Muscle of leg (tissue), 11 donors: ENCODE data around the gene LPAR6. TPM values are rescaled to one million over a fixed set of nuclear protein-coding genes. Genes with fewer than 3 reads are reported as not detected.
A peak's percentile ranks its signal among the peaks of the same experiment; 100 is the strongest.
"Not testable (repeated sequence)": the region's sequence is repeated elsewhere in the genome, so short reads cannot be mapped to it uniquely, and the experiment has no call there.

ENCODE experiments used
- DNase-seq: peaks from one replicate; pipeline ENCODE4 v3.0.0; 2013
- H3K27ac ChIP-seq: one replicate; pipeline ENCODE4 v1.5.1; 2013; ENCODE audit warnings: mild to moderate bottlenecking, low read length, control low read depth
- H3K27me3 ChIP-seq: one replicate; pipeline ENCODE4 v1.6.1; 2013; ENCODE audit warnings: low read length; ENCODE audit not compliant: control insufficient read depth, insufficient read depth
- H3K36me3 ChIP-seq: one replicate; pipeline ENCODE4 v1.6.1; 2013; ENCODE audit warnings: low read length; ENCODE audit not compliant: control insufficient read depth, insufficient read depth
- H3K4me1 ChIP-seq: one replicate; pipeline ENCODE4 v1.6.1; 2013; ENCODE audit warnings: low read length; ENCODE audit not compliant: control insufficient read depth, insufficient read depth
- H3K4me3 ChIP-seq: one replicate; pipeline ENCODE4 v1.5.1; 2013; ENCODE audit warnings: low read length, control low read depth
- H3K9me3 ChIP-seq: replicated peaks from 2 replicates; pipeline ENCODE4 v1.6.1; 2013; ENCODE audit warnings: low read depth, low read length; ENCODE audit not compliant: control insufficient read depth
- WGBS: methylation state at CpG from one replicate; pipeline ENCODE4 v1.1.5; 2013; ENCODE audit warnings: missing lambda C conversion rate; ENCODE audit not compliant: insufficient coverage; 5-methylcytosine and 5-hydroxymethylcytosine counted together
- polyA plus RNA-seq, 8 donors: library from polyadenylated mRNA; unstranded; fragments of 120-200 nt; gene quantifications; one replicate each; pipeline versions ENCODE4 v1.2.1 to v1.2.3, GENCODE V29; 2013; ENCODE audit warnings: inconsistent platforms in 1 of 8, low replicate concordance in 1 of 8; ENCODE audit not compliant: insufficient read length in 8 of 8, insufficient read depth in 1 of 8
- total RNA-seq: library from RNA; stranded (reverse); fragments of 120-200 nt; gene quantifications from one replicate; pipeline ENCODE4 v1.2.4, GENCODE V29; 2013

The LPAR6 gene
- total and polyA plus RNA-seq, 9 donors: 19.9 to 34.8 (median 26.8) TPM

GRCh38 chr13:48422003-48422402, 9.1 kb upstream of the LPAR6 start:
- not testable (repeated sequence) for H3K4me3 ChIP-seq, DNase-seq, H3K27ac ChIP-seq, H3K9me3 ChIP-seq, H3K27me3 ChIP-seq, H3K4me1 ChIP-seq, H3K36me3 ChIP-seq
- 100% methylated on average over 1 of the region's 5 CpGs for WGBS

- Histone ChIP-seq H3K4me3 (no peak overlapping the region), H3K27ac (no peak overlapping the region), H3K4me1 (no peaks in the 10 kb centered on the region), H3K36me3 (peaks cover 5% of the 10 kb centered on the region), H3K27me3 (no peaks in the 10 kb centered on the region), H3K9me3 (peaks cover 5% of the 10 kb centered on the region)
- no peak for DNase-seq
- no CpG with 5 or more reads among the region's 2 CpGs for WGBS
These were observed 2.6 kb upstream of the LPAR6 start for GRCh38 chr13:48415516-48415915.

GRCh38 chr13:48414501-48414900, 1.6 kb upstream of the LPAR6 start:
- H3K27ac ChIP-seq: no peak overlapping the region
- no peak for DNase-seq
- H3K27me3 ChIP-seq: no peaks in the 10 kb centered on the region
- no peak overlapping the region for H3K4me3 ChIP-seq
- H3K9me3 ChIP-seq: no peaks in the 10 kb centered on the region
- H3K36me3 ChIP-seq: peaks cover 5% of the 10 kb centered on the region
- H3K4me1 ChIP-seq: no peaks in the 10 kb centered on the region

- Histone ChIP-seq H3K27me3 (no peaks in the 10 kb centered on the region), H3K9me3 (no peaks in the 10 kb centered on the region), H3K4me3 (peak overlapping the region; percentile 47), H3K36me3 (peaks cover 5% of the 10 kb centered on the region), H3K4me1 (no peaks in the 10 kb centered on the region), H3K27ac (peak overlapping the region; percentile 89)
- WGBS: no CpG with 5 or more reads among the region's 13 CpGs
- peak; percentile 69 for DNase-seq
These were observed 927 bp downstream of the LPAR6 start for GRCh38 chr13:48411841-48412531.

- peak overlapping the region; percentile 89 for H3K27ac ChIP-seq
- peak overlapping the region; percentile 47 for H3K4me3 ChIP-seq
- no peak for DNase-seq
- no CpG with 5 or more reads among the region's 1 CpG for WGBS
- no peaks in the 10 kb centered on the region for H3K9me3 ChIP-seq
- H3K27me3 ChIP-seq: no peaks in the 10 kb centered on the region
- H3K4me1 ChIP-seq: no peaks in the 10 kb centered on the region
- peaks cover 6% of the 10 kb centered on the region for H3K36me3 ChIP-seq
These were observed 1.6 kb downstream of the LPAR6 start for GRCh38 chr13:48411147-48411794.

- DNase-seq: no peak
- no peaks in the 10 kb centered on the region for H3K9me3 ChIP-seq
- no peaks in the 10 kb centered on the region for H3K27me3 ChIP-seq
- WGBS: no CpG with 5 or more reads among the region's 5 CpGs
- H3K4me3 ChIP-seq: peak overlapping the region; percentile 24
- no peaks in the 10 kb centered on the region for H3K4me1 ChIP-seq
- H3K27ac ChIP-seq: peak overlapping the region; percentile 45
- peaks cover 2% of the 10 kb centered on the region for H3K36me3 ChIP-seq
These were observed 2.7 kb downstream of the LPAR6 start for GRCh38 chr13:48410199-48410598.

- no peak overlapping the region for H3K27ac ChIP-seq
- no peak for DNase-seq
- H3K27me3 ChIP-seq: no peaks in the 10 kb centered on the region
- no peaks in the 10 kb centered on the region for H3K9me3 ChIP-seq
- H3K4me1 ChIP-seq: no peaks in the 10 kb centered on the region
- peaks cover 12% of the 10 kb centered on the region for H3K36me3 ChIP-seq
- no peak overlapping the region for H3K4me3 ChIP-seq
These were observed 7.0 kb downstream of the LPAR6 start for GRCh38 chr13:48405875-48406274.

GRCh38 chr13:48404952-48405351, 8.0 kb downstream of the LPAR6 start:
- no peak overlapping the region for H3K27ac ChIP-seq
- H3K4me3 ChIP-seq: no peak overlapping the region
- H3K4me1 ChIP-seq: no peaks in the 10 kb centered on the region
- no peaks in the 10 kb centered on the region for H3K27me3 ChIP-seq
- H3K9me3 ChIP-seq: no peaks in the 10 kb centered on the region
- no CpG with 5 or more reads among the region's 1 CpG for WGBS
- DNase-seq: no peak
- H3K36me3 ChIP-seq: peaks cover 12% of the 10 kb centered on the region

GRCh38 chr13:48403913-48404312, 9.0 kb downstream of the LPAR6 start:
- Histone ChIP-seq H3K27ac (peak overlapping the region; percentile 37), H3K36me3 (peaks cover 12% of the 10 kb centered on the region), H3K4me3 (no peak overlapping the region), H3K9me3 (no peaks in the 10 kb centered on the region), H3K27me3 (no peaks in the 10 kb centered on the region), H3K4me1 (no peaks in the 10 kb centered on the region)
- DNase-seq: no peak
- no CpG with 5 or more reads among the region's 8 CpGs for WGBS

GRCh38 chr13:48403151-48403631, 9.7 kb downstream of the LPAR6 start:
- DNase-seq: no peak
- Histone ChIP-seq H3K9me3 (no peaks in the 10 kb centered on the region), H3K4me1 (no peaks in the 10 kb centered on the region), H3K4me3 (no peak overlapping the region), H3K36me3 (peaks cover 12% of the 10 kb centered on the region), H3K27ac (peak overlapping the region; percentile 57), H3K27me3 (no peaks in the 10 kb centered on the region)
- no CpG with 5 or more reads among the region's 2 CpGs for WGBS
